ENCODE results near the gene DLEC1.

DLEC1 gene

DNA sequence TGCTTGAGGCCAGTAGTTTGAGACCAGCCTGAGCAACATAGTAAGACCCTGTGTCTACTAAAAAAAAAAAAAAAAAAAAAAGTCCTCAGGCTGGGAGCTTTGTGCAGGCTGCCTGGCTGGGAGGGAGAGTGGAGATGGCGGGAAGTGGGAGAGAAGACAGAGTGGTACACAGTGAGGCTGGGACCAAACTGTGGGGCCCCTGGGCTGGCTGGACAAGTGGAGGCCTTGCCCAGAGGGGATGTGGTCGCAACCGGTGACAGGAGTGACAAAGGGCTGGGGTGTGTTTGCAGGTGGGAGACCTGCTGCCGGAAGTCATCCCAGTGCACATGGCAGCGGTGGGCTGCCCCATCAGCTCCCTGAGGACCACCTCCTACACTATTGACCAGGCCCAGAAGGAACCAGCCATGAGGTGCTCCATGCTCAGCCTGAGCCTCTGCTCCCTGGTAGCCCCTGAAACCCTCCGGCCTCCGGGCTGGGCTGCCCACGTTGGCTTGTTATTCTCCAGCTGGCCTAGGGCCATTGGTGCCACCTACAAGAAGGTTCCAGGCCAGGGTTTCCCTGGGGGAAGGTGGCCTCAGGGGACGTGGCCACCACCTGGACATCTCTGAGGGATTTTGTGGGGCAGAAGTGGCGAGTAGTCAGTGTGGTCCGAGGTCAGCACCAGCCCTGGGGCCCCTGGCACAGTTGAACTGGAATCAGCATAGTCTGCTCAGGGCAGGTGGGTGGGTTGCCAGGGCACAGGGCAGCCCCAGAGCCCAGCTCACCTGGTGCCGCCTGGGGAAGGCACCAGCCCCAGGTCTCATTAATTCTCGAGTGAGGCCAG, 75.3 kb downstream of the DLEC1 start:
- no peak for DNase-seq

- no peak for DNase-seq
These were observed 76.1 kb downstream of the DLEC1 start for GRCh38 chr3:38114875-38115644.

DNA sequence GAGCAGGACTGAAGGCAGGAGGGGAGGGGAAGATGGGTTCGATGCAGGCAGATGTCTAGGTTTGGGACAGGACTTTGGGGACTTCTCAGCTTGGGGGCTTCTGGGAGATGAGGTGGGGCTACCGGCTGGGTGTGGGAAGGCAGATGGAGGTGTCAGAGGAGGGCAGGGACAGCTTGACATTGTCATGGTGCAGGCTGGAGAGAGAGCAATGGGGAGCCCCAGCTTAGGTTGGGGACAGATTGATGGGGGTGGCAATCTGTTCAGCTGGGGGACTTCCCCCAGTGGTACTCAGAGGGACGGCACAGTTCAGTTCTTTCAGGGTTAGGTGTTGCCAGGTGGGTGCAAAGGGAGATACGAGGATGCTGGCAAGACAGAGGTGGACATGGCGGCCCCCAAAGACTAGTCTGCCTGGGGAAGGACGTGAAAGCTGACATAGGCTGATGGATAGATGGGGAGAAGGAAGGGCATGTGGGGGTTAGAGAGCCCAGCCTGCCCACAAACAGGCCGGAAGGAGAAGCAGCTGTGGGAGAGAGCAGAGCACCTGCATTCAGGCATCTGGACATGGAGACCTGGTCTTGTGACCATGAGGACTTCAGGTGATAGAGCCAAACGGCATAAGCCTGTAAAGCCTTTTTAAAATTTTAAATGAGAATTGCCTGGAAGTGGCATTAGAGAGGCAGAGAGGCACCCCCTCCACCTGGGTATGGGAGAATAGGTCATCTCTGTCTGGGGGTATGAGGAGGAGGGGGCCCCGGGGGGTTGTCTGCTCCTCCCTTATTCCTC, 76.8 kb downstream of the DLEC1 start:
- no peak for DNase-seq

DNA sequence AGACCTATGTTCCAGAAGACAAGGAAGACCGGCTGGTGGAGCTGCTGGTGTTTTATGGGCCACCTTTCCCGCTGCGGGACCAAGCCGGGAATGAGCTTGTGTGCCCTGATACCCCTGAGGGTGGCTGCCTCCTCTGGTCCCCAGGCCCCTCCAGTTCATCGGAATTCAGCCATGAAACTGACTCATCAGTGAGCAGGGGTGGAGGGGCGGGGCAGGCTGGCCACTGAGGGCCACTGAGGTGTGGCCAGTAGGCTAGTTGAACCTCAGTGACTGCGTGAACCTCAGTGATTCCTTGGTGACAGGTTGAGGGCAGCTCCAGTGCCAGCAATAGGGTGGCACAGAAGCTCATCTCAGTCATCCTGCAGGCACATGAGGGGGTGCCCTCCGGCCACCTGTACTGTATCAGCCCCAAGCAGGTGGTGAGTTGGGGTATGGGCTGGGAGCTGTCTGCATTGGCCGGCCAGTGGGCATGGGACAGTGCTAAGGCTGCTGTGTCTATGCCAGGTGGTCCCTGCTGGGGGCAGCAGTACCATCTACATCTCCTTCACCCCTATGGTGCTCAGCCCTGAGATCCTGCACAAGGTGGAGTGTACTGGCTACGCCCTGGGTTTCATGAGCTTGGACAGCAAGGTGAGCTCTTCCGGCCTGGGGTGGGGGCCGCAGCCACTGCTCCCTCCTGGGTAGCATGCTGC, 77.6 kb downstream of the DLEC1 start:
- DNase-seq = no peak

GRCh38 chr3:38117163-38117716, 78.2 kb downstream of the DLEC1 start:
- DNase-seq = no peak

DNA sequence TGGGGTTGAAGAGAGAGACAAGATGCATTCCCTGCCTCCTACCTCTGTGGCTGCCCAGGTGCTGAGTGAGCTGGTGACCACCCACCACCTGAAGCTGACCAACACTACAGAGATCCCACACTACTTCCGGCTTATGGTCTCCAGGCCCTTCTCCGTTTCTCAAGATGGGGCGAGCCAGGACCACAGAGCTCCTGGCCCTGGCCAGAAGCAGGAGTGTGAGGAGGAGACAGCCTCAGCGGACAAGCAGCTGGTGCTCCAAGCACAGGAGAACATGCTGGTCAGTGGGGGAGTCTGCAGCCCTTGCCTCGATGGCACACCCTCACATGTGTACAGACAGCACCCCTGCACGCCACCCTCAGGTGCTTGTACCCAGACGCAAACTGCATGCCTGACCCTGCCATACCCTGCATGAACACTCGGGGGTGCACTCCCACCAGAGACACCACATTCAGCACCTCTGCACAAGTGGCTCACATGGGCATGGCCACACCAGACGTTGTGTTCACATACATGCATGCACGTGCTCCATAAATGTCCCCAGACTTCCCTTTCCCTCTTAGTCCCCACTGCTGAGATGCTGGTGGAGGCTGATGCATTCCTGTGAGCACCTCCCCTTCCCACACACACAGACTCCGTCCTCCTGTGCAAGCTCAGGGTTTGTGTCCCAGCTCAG, 78.9 kb downstream of the DLEC1 start:
- DNase-seq = peak; percentile 23 to 24

DNA sequence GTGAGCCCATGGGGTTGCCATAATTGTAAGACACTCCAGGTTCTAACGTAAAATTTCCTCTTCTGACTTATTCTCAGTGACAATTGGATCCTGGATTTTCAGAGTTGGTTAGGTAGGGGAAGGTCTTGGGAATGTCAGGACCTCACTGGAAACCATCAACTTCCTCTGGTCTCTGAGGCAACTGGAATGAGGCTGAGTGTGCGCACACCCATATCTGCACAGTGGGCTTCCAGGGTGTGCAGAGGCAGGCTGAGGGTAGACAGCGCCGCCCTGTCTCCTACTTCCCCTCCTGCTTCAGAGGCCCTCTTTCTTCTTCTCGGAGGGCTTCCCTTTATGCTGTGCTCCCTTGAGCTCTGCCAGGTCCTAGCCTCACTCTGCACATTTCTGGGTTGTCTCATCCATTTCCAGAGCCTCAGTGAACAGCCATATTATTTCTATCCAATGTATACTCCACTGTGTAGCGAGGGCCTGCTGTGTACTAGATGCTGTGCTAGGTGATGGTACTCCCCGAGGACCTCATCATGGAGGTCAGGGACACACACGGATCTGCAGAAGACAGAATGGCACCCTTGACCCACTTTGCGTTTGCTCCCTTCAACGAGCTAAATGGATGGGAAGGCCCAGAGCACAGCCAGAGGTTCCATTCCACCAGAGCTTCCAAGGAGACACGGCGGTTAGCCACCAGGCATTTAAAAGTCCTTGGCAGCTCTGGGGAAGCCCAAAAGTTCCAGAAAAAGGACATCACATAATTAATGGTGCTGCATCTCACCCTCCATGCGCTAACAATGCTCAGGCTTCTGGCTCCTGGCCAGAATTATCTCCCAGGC, 79.6 kb downstream of the DLEC1 start:
- DNase-seq = no peak

DNA sequence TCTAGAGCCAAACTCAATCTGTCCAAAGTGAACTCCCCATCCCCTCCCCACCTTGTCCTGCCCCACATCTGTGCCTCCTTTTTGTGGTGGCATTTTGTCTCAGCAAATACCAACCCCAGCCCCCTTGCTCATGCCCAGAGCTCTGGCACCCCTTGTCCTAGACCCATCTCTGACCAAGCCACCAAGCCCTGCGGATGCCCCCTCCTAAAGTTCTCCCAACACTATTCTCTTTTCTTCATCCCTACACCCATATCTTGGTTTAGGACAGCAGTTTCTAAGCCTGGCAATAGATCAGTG, 80.2 kb downstream of the DLEC1 start:
- DNase-seq = no peak

GRCh38 chr3:38119821-38120692, 81.0 kb downstream of the DLEC1 start:
- DNase-seq = no peak

GRCh38 chr3:38120693-38121450, 81.9 kb downstream of the DLEC1 start:
- no peak for DNase-seq

- no peak for DNase-seq
These were observed 82.4 kb downstream of the DLEC1 start for GRCh38 chr3:38121451-38121831.

DNA sequence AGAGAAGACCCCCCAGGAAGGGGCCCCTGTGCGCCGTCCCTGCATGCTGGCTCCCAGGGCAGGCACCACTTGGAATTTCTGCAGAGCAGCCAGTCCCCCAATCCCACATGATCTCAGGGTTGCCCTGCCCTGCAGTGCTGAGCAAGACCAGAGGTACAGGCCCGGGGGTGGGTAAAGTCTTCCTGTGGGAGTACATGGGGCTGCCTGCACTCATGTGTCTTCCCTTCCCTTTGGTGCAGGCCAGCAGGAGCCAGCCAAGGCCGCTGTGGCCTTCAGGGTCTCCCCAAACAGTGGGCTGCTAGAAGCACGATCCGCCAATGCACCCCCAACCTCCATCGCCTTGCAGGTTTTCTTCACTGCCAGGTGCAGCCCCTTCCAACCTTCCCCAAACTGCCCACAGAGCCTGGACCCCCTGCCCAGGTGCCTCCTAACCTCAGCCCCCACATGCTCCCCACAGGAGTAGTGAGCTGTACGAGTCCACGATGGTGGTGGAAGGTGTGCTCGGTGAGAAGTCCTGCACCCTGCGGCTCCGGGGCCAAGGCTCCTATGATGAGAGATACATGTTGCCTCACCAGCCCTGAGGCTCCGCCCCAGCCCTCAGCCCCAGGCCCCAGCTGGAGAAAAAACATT, 82.9 kb downstream of the DLEC1 start:
- DNase-seq = no peak

DNA sequence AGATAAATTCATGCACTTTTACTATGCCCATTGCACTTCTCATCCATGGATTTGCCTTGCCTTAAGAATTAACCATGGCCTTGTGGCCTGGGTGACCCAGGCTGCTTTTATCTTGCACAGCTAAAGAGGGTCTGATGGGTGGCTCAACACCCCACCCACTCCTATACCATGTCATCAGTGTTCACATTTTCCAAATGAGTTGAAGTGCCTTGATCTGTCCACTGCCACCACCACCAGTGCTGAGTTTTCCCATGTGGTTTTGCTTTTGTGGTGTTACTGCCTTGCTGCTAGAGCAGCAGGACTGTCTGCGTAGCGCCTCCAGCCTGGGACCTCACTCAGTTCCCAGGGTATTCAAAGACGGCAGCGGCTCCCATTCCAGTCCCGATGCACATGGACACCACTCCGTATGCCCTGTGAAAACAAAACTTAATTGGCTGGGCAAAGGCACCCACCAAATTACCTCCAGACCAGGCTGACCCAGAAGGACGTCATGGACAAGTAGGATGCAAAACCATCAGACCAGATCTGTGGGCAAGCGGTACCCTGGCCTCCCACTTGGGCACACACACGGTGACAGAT, 83.8 kb downstream of the DLEC1 start:
- DNase-seq = no peak

DNA sequence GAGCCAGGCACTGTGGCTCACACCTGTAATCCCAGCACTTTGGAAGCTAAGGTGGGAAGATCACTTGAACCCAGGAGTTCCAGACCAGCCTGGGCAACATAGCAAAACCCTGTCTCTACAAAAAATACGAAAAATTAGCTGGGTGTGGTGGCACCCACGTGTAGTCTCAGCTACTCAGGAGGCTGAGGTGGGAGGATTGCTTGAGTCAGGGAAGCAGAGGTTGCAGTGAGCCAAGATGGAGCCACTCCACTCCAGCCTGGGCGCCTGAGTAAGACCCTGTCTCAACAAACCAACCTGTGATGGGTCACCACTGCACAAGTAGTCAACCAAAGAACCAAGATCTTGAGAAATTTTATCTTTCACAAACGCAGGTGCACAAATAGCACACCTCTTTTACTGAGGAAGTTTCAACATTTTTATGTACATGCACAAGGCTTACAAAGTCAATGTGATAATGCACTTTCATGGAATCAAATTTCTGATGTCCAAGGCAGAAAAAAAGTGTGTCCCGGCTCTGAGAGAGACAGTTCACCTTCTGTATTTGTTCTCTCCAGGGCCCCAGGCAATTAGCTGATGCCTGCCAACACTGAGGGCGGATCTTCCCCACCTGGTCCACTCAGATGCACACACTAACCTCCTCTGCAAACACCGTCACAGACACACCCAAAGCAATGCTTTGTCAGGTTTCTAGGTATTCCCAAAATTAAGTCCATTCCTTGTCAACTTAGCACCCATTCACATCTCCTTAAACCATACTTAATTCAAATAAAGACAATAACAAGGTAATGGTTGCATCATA, 85.5 kb downstream of the DLEC1 start:
- DNase-seq = no peak

DNA sequence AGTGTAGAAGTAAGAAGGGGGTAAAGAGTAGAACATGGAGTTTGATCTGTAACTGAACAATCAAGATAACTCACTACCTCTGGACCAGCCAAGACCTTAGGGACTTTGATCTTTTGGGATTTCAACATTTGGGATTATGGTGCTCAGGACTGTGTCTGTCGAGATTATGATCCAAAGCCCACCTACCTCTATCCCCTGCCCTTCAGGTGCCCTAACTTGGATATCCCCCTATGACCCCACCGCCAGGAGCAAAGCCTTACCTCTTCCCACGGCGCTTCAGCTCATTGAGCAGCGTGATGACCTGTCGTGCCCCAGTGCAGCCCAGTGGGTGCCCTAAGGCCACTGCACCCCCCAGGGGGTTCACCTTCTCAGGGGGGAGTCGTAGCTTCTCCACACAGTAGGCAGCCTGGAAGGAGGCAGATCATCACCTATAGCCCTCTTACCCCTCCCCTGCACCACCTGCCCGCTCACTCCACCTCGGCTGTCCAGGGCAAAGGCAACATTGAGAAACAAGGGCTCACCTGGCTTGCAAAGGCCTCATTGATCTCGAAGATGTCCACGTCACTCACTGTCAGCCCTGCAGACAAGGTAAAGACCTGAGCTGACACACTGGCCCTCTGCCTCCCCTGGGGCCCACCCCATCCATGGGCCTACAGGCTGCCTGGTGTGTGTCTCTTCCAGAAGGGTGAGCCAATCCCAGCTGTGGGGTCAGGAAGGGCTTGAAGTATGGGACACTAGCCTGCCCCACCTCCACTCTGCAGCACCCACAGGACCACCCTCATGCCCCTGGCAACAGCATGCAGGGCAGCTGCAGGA, 86.5 kb downstream of the DLEC1 start:
- no peak for DNase-seq

- no peak for DNase-seq
These were observed 87.3 kb downstream of the DLEC1 start for GRCh38 chr3:38126121-38126892.
